Measurements from ENCODE around the gene COQ6.
"Not testable (repeated sequence)": the region's sequence is repeated elsewhere in the genome, so short reads cannot be mapped to it uniquely, and the experiment has no call there.

The COQ6 gene

GRCh38 chr14:73988065-73988464 is 38.0 kb downstream of the COQ6 start:
- DNase-seq (ENCODE audit: low spot score), result no peak

- not testable (repeated sequence) for DNase-seq (ENCODE audit: low spot score)
Observed at GRCh38 chr14:73988656-73989055, 38.6 kb downstream of the COQ6 start.

- DNase-seq (ENCODE audit: low spot score), result no peak
Observed at GRCh38 chr14:73991092-73991491, 41.0 kb downstream of the COQ6 start.

- DNase-seq (ENCODE audit: low spot score), result not testable (repeated sequence)
Observed at GRCh38 chr14:73994926-73995325, 44.8 kb downstream of the COQ6 start.

- DNase-seq (ENCODE audit: low spot score), result no peak
Observed at GRCh38 chr14:73995977-73996378, 45.9 kb downstream of the COQ6 start.

- DNase-seq (ENCODE audit: low spot score), result no peak
Observed at GRCh38 chr14:73996731-73997107, 46.6 kb downstream of the COQ6 start.

- no peak for DNase-seq (ENCODE audit: low spot score)
Observed at GRCh38 chr14:73997108-73997943, 47.2 kb downstream of the COQ6 start.

GRCh38 chr14:73997944-73998447 is 47.9 kb downstream of the COQ6 start:
- no peak for DNase-seq (ENCODE audit: low spot score)

GRCh38 chr14:73998726-73999125 is 48.6 kb downstream of the COQ6 start:
- no peak for DNase-seq (ENCODE audit: low spot score)

- not testable (repeated sequence) for DNase-seq (ENCODE audit: low spot score)
Observed at GRCh38 chr14:74005664-74006063, 55.6 kb downstream of the COQ6 start.

- DNase-seq (ENCODE audit: low spot score), result no peak
Observed at GRCh38 chr14:74008843-74009499, 58.9 kb downstream of the COQ6 start.
